GM21447 (cell line): Measurements from ENCODE around the gene PHLDB2.
"Not testable (repeated sequence)": the region's sequence is repeated elsewhere in the genome, so short reads cannot be mapped to it uniquely, and the experiment has no call there.

Source experiments
- ATAC-seq: cut with Tn5 transposase; IDR thresholded peaks from one replicate; pipeline ENCODE4 v1.9.1; 2021; ENCODE audit not compliant: unreplicated experiment

PHLDB2 gene

GRCh38 chr3:111859061-111859973 lies at the start of gene PHLDB2:
TSS of gene PHLDB2 (plus strand) at chr3:111859265. CDS start at chr3:111884078, 24,813 bp downstream.
- no peak for ATAC-seq

GRCh38 chr3:111810909-111811308 lies 48.2 kb upstream of the PHLDB2 start:
- ATAC-seq: no peak

GRCh38 chr3:111811811-111812210 lies 47.3 kb upstream of the PHLDB2 start:
- ATAC-seq: no peak

- no peak for ATAC-seq
These were observed 46.4 kb upstream of the PHLDB2 start for GRCh38 chr3:111812701-111813100.

- ATAC-seq: no peak
These were observed 45.6 kb upstream of the PHLDB2 start for GRCh38 chr3:111813441-111813840.

- no peak for ATAC-seq
These were observed 45.1 kb upstream of the PHLDB2 start for GRCh38 chr3:111813979-111814378.

GRCh38 chr3:111816771-111817170 lies 42.3 kb upstream of the PHLDB2 start:
- not testable (repeated sequence) for ATAC-seq

GRCh38 chr3:111819927-111820326 lies 39.1 kb upstream of the PHLDB2 start:
- no peak for ATAC-seq

GRCh38 chr3:111820651-111821050 lies 38.4 kb upstream of the PHLDB2 start:
- no peak for ATAC-seq

GRCh38 chr3:111821891-111822290 lies 37.2 kb upstream of the PHLDB2 start:
- no peak for ATAC-seq

GRCh38 chr3:111822804-111823203 lies 36.3 kb upstream of the PHLDB2 start:
- ATAC-seq: no peak

GRCh38 chr3:111823341-111823855 lies 35.7 kb upstream of the PHLDB2 start:
- no peak for ATAC-seq

GRCh38 chr3:111824351-111824750 lies 34.7 kb upstream of the PHLDB2 start:
- no peak for ATAC-seq

GRCh38 chr3:111827871-111828270 lies 31.2 kb upstream of the PHLDB2 start:
- no peak for ATAC-seq

GRCh38 chr3:111828530-111828929 lies 30.5 kb upstream of the PHLDB2 start:
- ATAC-seq: no peak

- no peak for ATAC-seq
These were observed 30.0 kb upstream of the PHLDB2 start for GRCh38 chr3:111829023-111829422.

GRCh38 chr3:111831840-111832239 lies 27.2 kb upstream of the PHLDB2 start:
- ATAC-seq: no peak

- no peak for ATAC-seq
These were observed 22.0 kb upstream of the PHLDB2 start for GRCh38 chr3:111837112-111837511.

- no peak for ATAC-seq
These were observed 20.9 kb upstream of the PHLDB2 start for GRCh38 chr3:111838133-111838532.

- no peak for ATAC-seq
These were observed 13.0 kb upstream of the PHLDB2 start for GRCh38 chr3:111846039-111846438.

GRCh38 chr3:111846717-111847116 lies 12.3 kb upstream of the PHLDB2 start:
- no peak for ATAC-seq

GRCh38 chr3:111848283-111848682 lies 10.8 kb upstream of the PHLDB2 start:
- ATAC-seq: no peak
